DOHH2 (cell line): ENCODE results near the gene POM121C.
"Not testable (repeated sequence)": the region's sequence is repeated elsewhere in the genome, so short reads cannot be mapped to it uniquely, and the experiment has no call there.

Source experiments
- EZH2phosphoT487 ChIP-seq: fragments of 200-600 bp; sonication (generic); IDR thresholded peaks from 2 replicates; pipeline ENCODE4 v1.6.1; 2017; ENCODE audit warnings: borderline replicate concordance, mild to moderate bottlenecking, antibody characterized with exemption, low read length, moderate library complexity, mixed read lengths
- TF ChIP-seq, protein P1 (sequence below): fragments of 200-600 bp; sonication (generic); IDR thresholded peaks from one replicate; pipeline ENCODE4 v1.5.1; 2014; ENCODE audit warnings: antibody characterized with exemption, mild to moderate bottlenecking, low read depth, low read length; ENCODE audit not compliant: poor library complexity, severe bottlenecking

DNA sequence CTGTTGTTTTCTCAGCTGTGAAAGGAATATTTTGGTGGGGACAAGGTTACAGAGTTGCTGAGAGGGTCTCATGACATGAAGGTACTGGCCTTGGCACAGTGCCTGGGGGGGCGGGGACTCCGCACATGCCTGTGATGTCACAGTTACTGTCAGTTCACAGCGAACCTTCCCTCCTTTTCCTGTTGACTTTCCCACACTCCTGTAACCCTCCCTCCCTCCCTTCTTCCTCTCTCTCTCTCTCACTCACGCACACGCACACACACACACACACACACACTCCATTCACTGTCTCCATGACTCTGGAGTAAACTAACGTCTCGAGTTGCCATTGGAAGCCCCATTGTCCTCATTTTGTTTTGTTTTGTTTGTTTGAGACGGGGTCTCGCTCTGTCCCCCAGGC lies 118.8 kb downstream of the POM121C start:
- TF ChIP-seq, protein P1, sequence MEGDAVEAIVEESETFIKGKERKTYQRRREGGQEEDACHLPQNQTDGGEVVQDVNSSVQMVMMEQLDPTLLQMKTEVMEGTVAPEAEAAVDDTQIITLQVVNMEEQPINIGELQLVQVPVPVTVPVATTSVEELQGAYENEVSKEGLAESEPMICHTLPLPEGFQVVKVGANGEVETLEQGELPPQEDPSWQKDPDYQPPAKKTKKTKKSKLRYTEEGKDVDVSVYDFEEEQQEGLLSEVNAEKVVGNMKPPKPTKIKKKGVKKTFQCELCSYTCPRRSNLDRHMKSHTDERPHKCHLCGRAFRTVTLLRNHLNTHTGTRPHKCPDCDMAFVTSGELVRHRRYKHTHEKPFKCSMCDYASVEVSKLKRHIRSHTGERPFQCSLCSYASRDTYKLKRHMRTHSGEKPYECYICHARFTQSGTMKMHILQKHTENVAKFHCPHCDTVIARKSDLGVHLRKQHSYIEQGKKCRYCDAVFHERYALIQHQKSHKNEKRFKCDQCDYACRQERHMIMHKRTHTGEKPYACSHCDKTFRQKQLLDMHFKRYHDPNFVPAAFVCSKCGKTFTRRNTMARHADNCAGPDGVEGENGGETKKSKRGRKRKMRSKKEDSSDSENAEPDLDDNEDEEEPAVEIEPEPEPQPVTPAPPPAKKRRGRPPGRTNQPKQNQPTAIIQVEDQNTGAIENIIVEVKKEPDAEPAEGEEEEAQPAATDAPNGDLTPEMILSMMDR: not testable (repeated sequence)
- TF ChIP-seq EZH2phosphoT487: not testable (repeated sequence)
